RWPE1 (cell line): ENCODE measurements around the gene TYSND1.
A peak's percentile ranks its signal among the peaks of the same experiment; 100 is the strongest.

Experiments
- CTCF ChIA-PET: fragments of 350-600 bp; sonication (Branson Sonifier 250); formaldehyde crosslinking; extraction: SDS; loops from one replicate; lab custom pipeline; 2021; lab: Yijun Ruan, JAX
- POLR2A ChIA-PET: fragments of 400-600 bp; formaldehyde crosslinking; extraction: SDS; loops from one replicate; lab custom pipeline; 2020; ENCODE audit warnings: antibody characterized with exemption; ENCODE audit not compliant: low non-redundant PET; lab: Yijun Ruan, JAX
- DNase-seq: peaks from one replicate; pipeline ENCODE4 v3.0.0; 2012; ENCODE audit warnings: low spot score
- H3K27ac ChIP-seq: fragments of 450-650 bp; 2 replicates; pipeline ENCODE4 v1.5.1; 2017
- CTCF ChIP-seq: fragments of 450-650 bp; conservative IDR thresholded peaks from 2 replicates; pipeline ENCODE4 v1.5.1; 2017; ENCODE audit warnings: low read depth, mild to moderate bottlenecking

TYSND1 gene

GRCh38 chr10:70139151-70139996 lies 7.1 kb downstream of the TYSND1 start:
- TF ChIP-seq CTCF: no peak
- DNase-seq: no peak
- ChIA-PET POLR2A (no interaction called here), CTCF (interaction anchor here (0.5 to 1.1 kb wide), 6 partner anchors 13 to 238 kb away, joined by 3 to 5 read pairs (median 4); no protein-coding TSS in a partner anchor)
- H3K27ac ChIP-seq: peak overlapping the region; percentile 78

- peak overlapping the region; percentile 78 for H3K27ac ChIP-seq
- CTCF ChIA-PET: interaction anchor here (0.5 to 1.3 kb wide), 5 partner anchors 12 to 166 kb away, joined by 3 to 13 read pairs (median 3); no protein-coding TSS in a partner anchor
- TF ChIP-seq CTCF: no peak
- DNase-seq: peak; percentile 70
- POLR2A ChIA-PET: interaction anchor here (0.7 kb wide), 1 partner anchor 8 kb away, joined by 3 read pairs; the partner anchor contains the start of gene TYSND1
These were observed 8.3 kb downstream of the TYSND1 start for GRCh38 chr10:70137927-70138883.

- CTCF ChIA-PET: interaction anchor here (0.7 to 1.3 kb wide), 2 partner anchors 8 to 21 kb away, joined by 3 to 13 read pairs; no protein-coding TSS in a partner anchor
- POLR2A ChIA-PET: interaction anchor here (0.7 kb wide), 2 partner anchors 9 to 101 kb away, joined by 3 to 6 read pairs; partner anchors contain the start of gene TYSND1
- 0 out of 2 replicates have a peak overlapping the region, but pooled peaks have one; percentile 2 for H3K27ac ChIP-seq
- TF ChIP-seq CTCF: no peak
- no peak for DNase-seq
These were observed 9.4 kb downstream of the TYSND1 start for GRCh38 chr10:70137135-70137534.

- peak overlapping the region; percentile 34 for H3K27ac ChIP-seq
- TF ChIP-seq CTCF: no peak
- ChIA-PET CTCF (interaction anchor here (0.6 to 2.9 kb wide), 3 partner anchors 9 to 83 kb away, joined by 3 to 12 read pairs (median 4); partner anchors contain the start of gene TYSND1), POLR2A (interaction anchor here (0.6 kb wide), 1 partner anchor 1995 kb away, joined by 4 read pairs; no protein-coding TSS in a partner anchor)
- DNase-seq: no peak
These were observed 10.8 kb downstream of the TYSND1 start for GRCh38 chr10:70135684-70136083.

- POLR2A ChIA-PET: no interaction called here
- CTCF ChIA-PET: interaction anchor here (0.7 to 2.9 kb wide), 3 partner anchors 11 to 262 kb away, joined by 4 to 12 read pairs (median 4); partner anchors contain the start of gene TYSND1
- no peak for TF ChIP-seq CTCF
- no peak for DNase-seq
- H3K27ac ChIP-seq: peak overlapping the region; percentile 34
These were observed 11.5 kb downstream of the TYSND1 start for GRCh38 chr10:70135046-70135445.
